Natural killer cell (primary cell): ENCODE results near the gene HOXA7. TPM values are rescaled to one million over a fixed set of nuclear protein-coding genes. Genes with fewer than 3 reads are reported as not detected.

ENCODE experiments used
- ATAC-seq, 3 donors: fragments of 150-1000 bp in 2 of 3; fragments of 200-7000 bp in 1 of 3; cut with Tn5 transposase; 1 replicate in 1 of 3; 2 replicates in 2 of 3; pipeline ENCODE4 v1.10.0; 2021; ENCODE audit warnings: mild to moderate bottlenecking in 2 of 3, moderate library complexity in 2 of 3
- DNase-seq, 2 donors: peaks; one replicate each; pipeline versions ENCODE4 v3.0.0 to v3.0.0-alpha.2; 2013 to 2021; ENCODE audit warnings: mixed read lengths in 1 of 2
- H3K27ac ChIP-seq: one replicate; pipeline ENCODE4 v1.5.1; 2013; ENCODE audit warnings: mild to moderate bottlenecking, low read length
- H3K27me3 ChIP-seq: one replicate; pipeline ENCODE4 v1.6.1; 2013; ENCODE audit warnings: low read length; ENCODE audit not compliant: control insufficient read depth, insufficient read depth
- H3K36me3 ChIP-seq: one replicate; pipeline ENCODE4 v1.6.1; 2013; ENCODE audit warnings: low read length; ENCODE audit not compliant: control insufficient read depth, insufficient read depth
- H3K4me1 ChIP-seq: one replicate; pipeline ENCODE4 v1.6.1; 2013; ENCODE audit warnings: low read length; ENCODE audit not compliant: control insufficient read depth, insufficient read depth
- H3K4me3 ChIP-seq: one replicate; pipeline ENCODE4 v1.5.1; 2013; ENCODE audit warnings: low read length
- H3K9me3 ChIP-seq: one replicate; pipeline ENCODE4 v1.6.1; 2013; ENCODE audit warnings: low read length; ENCODE audit not compliant: control insufficient read depth, insufficient read depth
- H3K27ac Mint-ChIP-seq, 2 donors: one replicate each; pipeline ENCODE4 v1.8.0; 2022; ENCODE audit warnings: mild to moderate bottlenecking in 2 of 2, mixed read lengths in 2 of 2, moderate library complexity in 1 of 2
- H3K27me3 Mint-ChIP-seq, 2 donors: one replicate each; pipeline ENCODE4 v1.8.0; 2022; ENCODE audit warnings: low read depth in 2 of 2, mixed read lengths in 2 of 2
- H3K36me3 Mint-ChIP-seq: one replicate; pipeline ENCODE4 v1.8.0; 2022; ENCODE audit warnings: mixed read lengths
- H3K4me1 Mint-ChIP-seq, 2 donors: one replicate each; pipeline ENCODE4 v1.8.0; 2022; ENCODE audit warnings: mixed read lengths in 2 of 2
- H3K4me3 Mint-ChIP-seq: one replicate; pipeline ENCODE4 v1.8.0; 2022; ENCODE audit warnings: mild to moderate bottlenecking, moderate library complexity, mixed read lengths
- H3K9me3 Mint-ChIP-seq, 2 donors: one replicate each; pipeline ENCODE4 v1.8.0; 2022; ENCODE audit warnings: mixed read lengths in 2 of 2
- WGBS: methylation state at CpG from one replicate; pipeline ENCODE4 v1.1.7; 2013; ENCODE audit warnings: missing lambda C conversion rate; ENCODE audit not compliant: insufficient coverage; 5-methylcytosine and 5-hydroxymethylcytosine counted together
- intact Hi-C: fragments of 100-400 bp; cut with micrococcal nuclease; formaldehyde crosslinking; loops from one replicate; pipeline ENCODE4 v1.14.2; 2022
- total RNA-seq, 4 donors: library from RNA; stranded (reverse); fragments of 120-200 nt in 1 of 4; gene quantifications; one replicate each; pipeline versions ENCODE4 v1.2.3 to v1.2.4, GENCODE V29; 2013 to 2022
- TF ChIP-seq, protein P1 (sequence below): fragments of 200-600 bp; IDR thresholded peaks from one replicate; pipeline ENCODE4 v1.8.0; 2022; ENCODE audit warnings: antibody characterized with exemption

Gene HOXA7
- total RNA-seq, 3 donors from 2014 or later (not counting 1 experiment from before 2014, with no cell fraction given) = not detected

DNA sequence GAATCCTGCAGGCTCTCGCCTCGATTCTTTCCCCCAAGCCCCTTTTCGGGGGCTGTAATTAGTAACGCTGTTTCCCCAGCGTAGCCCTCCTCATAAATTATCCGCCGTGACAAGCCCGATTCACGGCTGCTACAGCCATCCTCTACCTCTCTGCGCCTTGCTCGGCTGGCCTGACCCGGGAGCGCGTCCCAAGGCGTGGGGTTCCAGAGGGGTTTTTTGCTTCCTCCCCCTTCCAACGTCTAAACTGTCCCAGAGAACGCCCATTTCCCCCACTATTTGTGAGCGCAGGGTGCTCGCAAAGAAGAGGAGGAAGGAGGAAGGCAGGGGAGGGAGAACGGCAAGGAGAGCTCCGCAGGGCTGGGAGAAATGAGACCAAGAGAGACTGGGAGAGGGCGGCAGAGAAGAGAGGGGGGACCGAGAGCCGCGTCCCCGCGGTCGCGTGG, 13.9 kb downstream of the HOXA7 start:
- no peaks in the 10 kb centered on the region for H3K36me3 ChIP-seq
- WGBS = 86% methylated on average over 27 of the region's 29 CpGs
- H3K4me1 ChIP-seq = peaks cover 9% of the 10 kb centered on the region
- no peaks in the 10 kb centered on the region for H3K9me3 Mint-ChIP-seq
- peaks cover 0 to 10% of the 10 kb centered on the region in 2 donors for H3K4me1 Mint-ChIP-seq
- no peak overlapping the region for H3K4me3 ChIP-seq
- peaks cover 45 to 58% of the 10 kb centered on the region in 2 donors for H3K27me3 Mint-ChIP-seq
- H3K27ac ChIP-seq = no peak overlapping the region
- H3K36me3 Mint-ChIP-seq = no peaks in the 10 kb centered on the region
- no peak for DNase-seq
- H3K9me3 ChIP-seq = no peaks in the 10 kb centered on the region
- peak overlapping the region; percentile 76 for H3K4me3 Mint-ChIP-seq
- TF ChIP-seq, protein P1, sequence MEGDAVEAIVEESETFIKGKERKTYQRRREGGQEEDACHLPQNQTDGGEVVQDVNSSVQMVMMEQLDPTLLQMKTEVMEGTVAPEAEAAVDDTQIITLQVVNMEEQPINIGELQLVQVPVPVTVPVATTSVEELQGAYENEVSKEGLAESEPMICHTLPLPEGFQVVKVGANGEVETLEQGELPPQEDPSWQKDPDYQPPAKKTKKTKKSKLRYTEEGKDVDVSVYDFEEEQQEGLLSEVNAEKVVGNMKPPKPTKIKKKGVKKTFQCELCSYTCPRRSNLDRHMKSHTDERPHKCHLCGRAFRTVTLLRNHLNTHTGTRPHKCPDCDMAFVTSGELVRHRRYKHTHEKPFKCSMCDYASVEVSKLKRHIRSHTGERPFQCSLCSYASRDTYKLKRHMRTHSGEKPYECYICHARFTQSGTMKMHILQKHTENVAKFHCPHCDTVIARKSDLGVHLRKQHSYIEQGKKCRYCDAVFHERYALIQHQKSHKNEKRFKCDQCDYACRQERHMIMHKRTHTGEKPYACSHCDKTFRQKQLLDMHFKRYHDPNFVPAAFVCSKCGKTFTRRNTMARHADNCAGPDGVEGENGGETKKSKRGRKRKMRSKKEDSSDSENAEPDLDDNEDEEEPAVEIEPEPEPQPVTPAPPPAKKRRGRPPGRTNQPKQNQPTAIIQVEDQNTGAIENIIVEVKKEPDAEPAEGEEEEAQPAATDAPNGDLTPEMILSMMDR = no peak
- no peak for ATAC-seq
- peak overlapping the region in 1 of 2 donors; percentile 57 for H3K27ac Mint-ChIP-seq
- H3K27me3 ChIP-seq = peaks cover 14% of the 10 kb centered on the region
- intact Hi-C loops = no loop called here

DNA sequence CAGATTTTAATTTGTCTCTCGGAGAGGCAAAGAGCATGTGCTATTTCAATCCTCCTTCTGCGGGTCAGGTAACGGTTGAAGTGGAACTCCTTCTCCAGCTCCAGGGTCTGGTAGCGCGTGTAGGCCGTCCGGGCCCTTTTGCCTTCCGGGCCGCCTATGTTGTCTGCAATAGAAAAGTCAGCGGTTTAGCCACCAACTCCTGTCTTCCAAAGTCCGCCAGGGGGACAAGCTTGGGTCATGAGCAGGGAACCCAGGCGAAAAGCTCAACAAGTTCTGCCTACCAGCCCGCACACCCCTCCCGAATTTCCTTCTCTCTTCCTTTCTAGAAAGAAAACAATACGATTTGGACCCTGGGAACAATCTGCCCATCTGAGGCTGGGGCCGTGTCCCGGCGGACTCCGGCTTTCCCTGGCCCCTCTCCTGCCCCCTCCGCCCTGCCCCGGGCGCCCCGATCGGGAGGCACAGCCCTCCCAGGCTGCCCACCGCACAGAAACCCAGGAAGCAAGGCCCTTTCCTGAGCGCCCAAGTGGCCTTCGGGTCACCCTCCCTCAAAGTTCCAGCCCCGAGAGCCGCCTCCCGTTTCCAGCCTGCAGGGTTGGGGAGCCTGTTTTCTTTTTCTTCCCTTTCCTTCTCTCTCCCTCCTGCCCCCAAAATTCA, 14.4 kb downstream of the HOXA7 start:
- Mint-ChIP-seq H3K27ac (peak overlapping the region in 1 of 2 donors; percentile 57), H3K9me3 (no peaks in the 10 kb centered on the region), H3K36me3 (no peaks in the 10 kb centered on the region), H3K4me3 (peak overlapping the region; percentile 76), H3K4me1 (peaks cover 0 to 10% of the 10 kb centered on the region in 2 donors), H3K27me3 (peaks cover 45 to 60% of the 10 kb centered on the region in 2 donors)
- Histone ChIP-seq H3K4me3 (no peak overlapping the region), H3K27me3 (peaks cover 8% of the 10 kb centered on the region), H3K9me3 (no peaks in the 10 kb centered on the region), H3K4me1 (peaks cover 4% of the 10 kb centered on the region), H3K27ac (no peak overlapping the region), H3K36me3 (no peaks in the 10 kb centered on the region)
- WGBS = 90% methylated on average over 30 of the region's 30 CpGs
- ATAC-seq (no peak), DNase-seq (no peak)
- intact Hi-C loops = no loop called here
- TF ChIP-seq, protein P1 = no peak

DNA sequence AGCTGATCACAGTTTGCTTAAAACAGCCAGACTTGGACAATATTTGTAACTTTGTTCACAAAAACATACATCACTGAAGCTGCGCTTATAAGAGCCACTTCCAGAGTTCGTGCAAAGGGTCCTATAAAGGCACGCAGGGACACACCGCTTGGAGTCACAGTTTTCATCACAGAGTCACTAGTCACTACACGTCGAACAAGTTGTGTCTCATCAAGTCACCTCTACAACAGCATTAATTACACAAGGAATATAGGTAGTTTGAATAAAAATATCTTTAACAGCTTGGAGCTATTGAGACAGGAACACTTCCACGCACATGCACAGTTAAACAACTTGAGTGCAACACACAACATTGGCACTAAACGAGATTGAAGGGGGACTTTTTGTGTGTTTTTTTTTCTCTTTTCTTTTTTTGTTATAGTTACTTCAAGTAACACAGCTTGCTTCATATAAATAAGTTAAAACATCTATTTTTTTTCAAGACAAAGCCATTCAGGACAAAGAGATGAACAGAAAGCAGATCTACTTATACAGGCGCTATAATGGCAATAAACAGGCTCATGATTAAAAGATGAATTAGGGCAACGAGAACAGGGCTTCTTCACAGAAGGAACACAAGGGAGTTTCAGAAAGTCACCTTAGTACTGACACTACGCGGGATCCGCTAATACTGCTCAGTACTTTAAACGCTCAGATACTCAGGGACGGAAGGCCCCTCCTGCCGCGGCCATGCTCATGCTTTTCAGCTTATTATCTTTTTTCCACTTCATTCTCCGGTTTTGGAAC, 15.1 kb downstream of the HOXA7 start:
- Histone ChIP-seq H3K27me3 (peaks cover 9% of the 10 kb centered on the region), H3K36me3 (no peaks in the 10 kb centered on the region), H3K4me1 (peaks cover 3% of the 10 kb centered on the region), H3K4me3 (no peak overlapping the region), H3K9me3 (no peaks in the 10 kb centered on the region), H3K27ac (no peak overlapping the region)
- Mint-ChIP-seq H3K36me3 (no peaks in the 10 kb centered on the region), H3K27me3 (peaks cover 40 to 56% of the 10 kb centered on the region in 2 donors), H3K27ac (no peak overlapping the region), H3K4me1 (peaks cover 0 to 10% of the 10 kb centered on the region in 2 donors), H3K9me3 (no peaks in the 10 kb centered on the region), H3K4me3 (peak overlapping the region; percentile 2)
- DNase-seq = no peak
- intact Hi-C loops = no loop called here
- 96% methylated on average over 15 of the region's 18 CpGs for WGBS
- no peak for ATAC-seq
- TF ChIP-seq, protein P1 = no peak
